ENCODE measurements around the gene HIVEP3.

HIVEP3 gene

DNA sequence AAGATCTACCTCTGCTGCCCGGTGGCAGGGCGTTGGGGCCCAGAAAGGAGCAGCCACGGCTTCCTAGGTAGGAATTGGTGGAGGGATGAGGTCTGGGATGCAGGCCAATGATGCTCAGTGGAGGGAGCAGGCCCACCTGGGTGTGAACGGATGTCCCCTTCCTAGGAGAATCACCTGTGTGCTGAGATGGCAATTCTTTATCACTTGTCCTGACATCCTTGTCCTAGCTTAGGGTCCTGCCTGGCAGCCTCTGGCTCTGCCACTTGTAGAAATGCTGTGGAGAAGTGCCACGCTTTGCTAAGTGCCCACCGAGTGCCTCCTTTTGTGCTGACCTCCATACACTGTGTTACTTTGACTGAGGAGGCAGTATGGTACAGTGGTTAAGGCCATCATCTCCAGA, 447.1 kb downstream of the HIVEP3 start:
- ChIA-PET CTCF (interaction anchor here (0.9 to 1.3 kb wide), 3 partner anchors 21 to 39 kb away, joined by 3 to 7 read pairs (median 5); no protein-coding TSS in a partner anchor), POLR2A (no interaction called here)
- TF ChIP-seq, protein P1, sequence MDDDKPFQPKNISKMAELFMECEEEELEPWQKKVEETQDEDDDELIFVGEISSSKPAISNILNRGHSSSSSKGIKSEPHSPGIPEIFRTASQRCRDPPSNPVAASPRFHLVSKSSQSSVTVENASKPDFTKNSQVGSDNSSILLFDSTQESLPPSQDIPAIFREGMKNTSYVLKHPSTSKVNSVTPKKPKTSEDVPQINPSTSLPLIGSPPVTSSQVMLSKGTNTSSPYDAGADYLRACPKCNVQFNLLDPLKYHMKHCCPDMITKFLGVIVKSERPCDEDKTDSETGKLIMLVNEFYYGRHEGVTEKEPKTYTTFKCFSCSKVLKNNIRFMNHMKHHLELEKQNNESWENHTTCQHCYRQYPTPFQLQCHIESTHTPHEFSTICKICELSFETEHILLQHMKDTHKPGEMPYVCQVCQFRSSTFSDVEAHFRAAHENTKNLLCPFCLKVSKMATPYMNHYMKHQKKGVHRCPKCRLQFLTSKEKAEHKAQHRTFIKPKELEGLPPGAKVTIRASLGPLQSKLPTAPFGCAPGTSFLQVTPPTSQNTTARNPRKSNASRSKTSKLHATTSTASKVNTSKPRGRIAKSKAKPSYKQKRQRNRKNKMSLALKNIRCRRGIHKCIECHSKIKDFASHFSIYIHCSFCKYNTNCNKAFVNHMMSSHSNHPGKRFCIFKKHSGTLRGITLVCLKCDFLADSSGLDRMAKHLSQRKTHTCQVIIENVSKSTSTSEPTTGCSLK (tag by site-specific recombination; IDR thresholded peaks at IDR 0.05), result no peak
- TF ChIP-seq, protein P2, sequence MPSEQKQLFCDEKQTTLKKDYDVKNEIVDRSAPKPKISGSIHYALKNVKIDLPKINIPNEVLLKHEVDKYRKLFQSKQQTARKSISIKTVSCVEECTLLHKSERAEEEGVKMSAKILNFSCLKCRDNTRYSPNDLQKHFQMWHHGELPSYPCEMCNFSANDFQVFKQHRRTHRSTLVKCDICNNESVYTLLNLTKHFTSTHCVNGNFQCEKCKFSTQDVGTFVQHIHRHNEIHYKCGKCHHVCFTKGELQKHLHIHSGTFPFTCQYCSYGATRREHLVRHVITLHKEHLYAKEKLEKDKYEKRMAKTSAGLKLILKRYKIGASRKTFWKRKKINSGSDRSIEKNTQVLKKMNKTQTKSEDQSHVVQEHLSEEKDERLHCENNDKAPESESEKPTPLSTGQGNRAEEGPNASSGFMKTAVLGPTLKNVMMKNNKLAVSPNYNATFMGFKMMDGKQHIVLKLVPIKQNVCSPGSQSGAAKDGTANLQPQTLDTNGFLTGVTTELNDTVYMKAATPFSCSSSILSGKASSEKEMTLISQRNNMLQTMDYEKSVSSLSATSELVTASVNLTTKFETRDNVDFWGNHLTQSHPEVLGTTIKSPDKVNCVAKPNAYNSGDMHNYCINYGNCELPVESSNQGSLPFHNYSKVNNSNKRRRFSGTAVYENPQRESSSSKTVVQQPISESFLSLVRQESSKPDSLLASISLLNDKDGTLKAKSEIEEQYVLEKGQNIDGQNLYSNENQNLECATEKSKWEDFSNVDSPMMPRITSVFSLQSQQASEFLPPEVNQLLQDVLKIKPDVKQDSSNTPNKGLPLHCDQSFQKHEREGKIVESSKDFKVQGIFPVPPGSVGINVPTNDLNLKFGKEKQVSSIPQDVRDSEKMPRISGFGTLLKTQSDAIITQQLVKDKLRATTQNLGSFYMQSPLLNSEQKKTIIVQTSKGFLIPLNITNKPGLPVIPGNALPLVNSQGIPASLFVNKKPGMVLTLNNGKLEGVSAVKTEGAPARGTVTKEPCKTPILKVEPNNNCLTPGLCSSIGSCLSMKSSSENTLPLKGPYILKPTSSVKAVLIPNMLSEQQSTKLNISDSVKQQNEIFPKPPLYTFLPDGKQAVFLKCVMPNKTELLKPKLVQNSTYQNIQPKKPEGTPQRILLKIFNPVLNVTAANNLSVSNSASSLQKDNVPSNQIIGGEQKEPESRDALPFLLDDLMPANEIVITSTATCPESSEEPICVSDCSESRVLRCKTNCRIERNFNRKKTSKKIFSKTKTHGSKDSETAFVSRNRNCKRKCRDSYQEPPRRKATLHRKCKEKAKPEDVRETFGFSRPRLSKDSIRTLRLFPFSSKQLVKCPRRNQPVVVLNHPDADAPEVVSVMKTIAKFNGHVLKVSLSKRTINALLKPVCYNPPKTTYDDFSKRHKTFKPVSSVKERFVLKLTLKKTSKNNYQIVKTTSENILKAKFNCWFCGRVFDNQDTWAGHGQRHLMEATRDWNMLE (tag by site-specific recombination; conservative IDR thresholded peaks at IDR 0.05; ENCODE audit: low read depth), result no peak
- TF ChIP-seq ZNF530 (tag by site-specific recombination; IDR thresholded peaks at IDR 0.05; ENCODE audit: low read depth), result no peak
- TF ChIP-seq, protein P3, sequence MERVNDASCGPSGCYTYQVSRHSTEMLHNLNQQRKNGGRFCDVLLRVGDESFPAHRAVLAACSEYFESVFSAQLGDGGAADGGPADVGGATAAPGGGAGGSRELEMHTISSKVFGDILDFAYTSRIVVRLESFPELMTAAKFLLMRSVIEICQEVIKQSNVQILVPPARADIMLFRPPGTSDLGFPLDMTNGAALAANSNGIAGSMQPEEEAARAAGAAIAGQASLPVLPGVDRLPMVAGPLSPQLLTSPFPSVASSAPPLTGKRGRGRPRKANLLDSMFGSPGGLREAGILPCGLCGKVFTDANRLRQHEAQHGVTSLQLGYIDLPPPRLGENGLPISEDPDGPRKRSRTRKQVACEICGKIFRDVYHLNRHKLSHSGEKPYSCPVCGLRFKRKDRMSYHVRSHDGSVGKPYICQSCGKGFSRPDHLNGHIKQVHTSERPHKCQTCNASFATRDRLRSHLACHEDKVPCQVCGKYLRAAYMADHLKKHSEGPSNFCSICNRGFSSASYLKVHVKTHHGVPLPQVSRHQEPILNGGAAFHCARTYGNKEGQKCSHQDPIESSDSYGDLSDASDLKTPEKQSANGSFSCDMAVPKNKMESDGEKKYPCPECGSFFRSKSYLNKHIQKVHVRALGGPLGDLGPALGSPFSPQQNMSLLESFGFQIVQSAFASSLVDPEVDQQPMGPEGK (tag by site-specific recombination; IDR thresholded peaks at IDR 0.05), result no peak
- TF ChIP-seq FEZF1 (tag by site-specific recombination; IDR thresholded peaks at IDR 0.05), result no peak
- TF ChIP-seq, protein P4, sequence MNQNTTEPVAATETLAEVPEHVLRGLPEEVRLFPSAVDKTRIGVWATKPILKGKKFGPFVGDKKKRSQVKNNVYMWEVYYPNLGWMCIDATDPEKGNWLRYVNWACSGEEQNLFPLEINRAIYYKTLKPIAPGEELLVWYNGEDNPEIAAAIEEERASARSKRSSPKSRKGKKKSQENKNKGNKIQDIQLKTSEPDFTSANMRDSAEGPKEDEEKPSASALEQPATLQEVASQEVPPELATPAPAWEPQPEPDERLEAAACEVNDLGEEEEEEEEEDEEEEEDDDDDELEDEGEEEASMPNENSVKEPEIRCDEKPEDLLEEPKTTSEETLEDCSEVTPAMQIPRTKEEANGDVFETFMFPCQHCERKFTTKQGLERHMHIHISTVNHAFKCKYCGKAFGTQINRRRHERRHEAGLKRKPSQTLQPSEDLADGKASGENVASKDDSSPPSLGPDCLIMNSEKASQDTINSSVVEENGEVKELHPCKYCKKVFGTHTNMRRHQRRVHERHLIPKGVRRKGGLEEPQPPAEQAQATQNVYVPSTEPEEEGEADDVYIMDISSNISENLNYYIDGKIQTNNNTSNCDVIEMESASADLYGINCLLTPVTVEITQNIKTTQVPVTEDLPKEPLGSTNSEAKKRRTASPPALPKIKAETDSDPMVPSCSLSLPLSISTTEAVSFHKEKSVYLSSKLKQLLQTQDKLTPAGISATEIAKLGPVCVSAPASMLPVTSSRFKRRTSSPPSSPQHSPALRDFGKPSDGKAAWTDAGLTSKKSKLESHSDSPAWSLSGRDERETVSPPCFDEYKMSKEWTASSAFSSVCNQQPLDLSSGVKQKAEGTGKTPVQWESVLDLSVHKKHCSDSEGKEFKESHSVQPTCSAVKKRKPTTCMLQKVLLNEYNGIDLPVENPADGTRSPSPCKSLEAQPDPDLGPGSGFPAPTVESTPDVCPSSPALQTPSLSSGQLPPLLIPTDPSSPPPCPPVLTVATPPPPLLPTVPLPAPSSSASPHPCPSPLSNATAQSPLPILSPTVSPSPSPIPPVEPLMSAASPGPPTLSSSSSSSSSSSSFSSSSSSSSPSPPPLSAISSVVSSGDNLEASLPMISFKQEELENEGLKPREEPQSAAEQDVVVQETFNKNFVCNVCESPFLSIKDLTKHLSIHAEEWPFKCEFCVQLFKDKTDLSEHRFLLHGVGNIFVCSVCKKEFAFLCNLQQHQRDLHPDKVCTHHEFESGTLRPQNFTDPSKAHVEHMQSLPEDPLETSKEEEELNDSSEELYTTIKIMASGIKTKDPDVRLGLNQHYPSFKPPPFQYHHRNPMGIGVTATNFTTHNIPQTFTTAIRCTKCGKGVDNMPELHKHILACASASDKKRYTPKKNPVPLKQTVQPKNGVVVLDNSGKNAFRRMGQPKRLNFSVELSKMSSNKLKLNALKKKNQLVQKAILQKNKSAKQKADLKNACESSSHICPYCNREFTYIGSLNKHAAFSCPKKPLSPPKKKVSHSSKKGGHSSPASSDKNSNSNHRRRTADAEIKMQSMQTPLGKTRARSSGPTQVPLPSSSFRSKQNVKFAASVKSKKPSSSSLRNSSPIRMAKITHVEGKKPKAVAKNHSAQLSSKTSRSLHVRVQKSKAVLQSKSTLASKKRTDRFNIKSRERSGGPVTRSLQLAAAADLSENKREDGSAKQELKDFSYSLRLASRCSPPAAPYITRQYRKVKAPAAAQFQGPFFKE (tag by site-specific recombination; IDR thresholded peaks at IDR 0.05; ENCODE audit: borderline replicate concordance), result no peak
- no peak for TF ChIP-seq ZNF335 (tag by site-specific recombination; conservative IDR thresholded peaks at IDR 0.05)
- TF ChIP-seq ZNF621 (tag by site-specific recombination; IDR thresholded peaks at IDR 0.05), result no peak
- TF ChIP-seq HOXD13 (CRISPR knock-in tag; IDR thresholded peaks at IDR 0.05; ENCODE audit: borderline replicate concordance), result no peak
- TF ChIP-seq ZNF391 (tag by site-specific recombination; IDR thresholded peaks at IDR 0.05; ENCODE audit: borderline replicate concordance, low read depth), result no peak
- TF ChIP-seq TRIM28 (IDR thresholded peaks at IDR 0.05; ENCODE audit: borderline replicate concordance, low read length), result no peak
- no peak for TF ChIP-seq ZXDB (tag by site-specific recombination; IDR thresholded peaks at IDR 0.05)
- Histone ChIP-seq H3K4me3 (ENCODE audit: low read depth, low read length) (no peak overlapping the region), H3K27ac (ENCODE audit: extremely low read depth, low read depth, low read length) (no peak overlapping the region), H3K4me1 (ENCODE audit: control insufficient read depth, insufficient read depth, low read length) (no peaks in the 10 kb centered on the region), H3K9me3 (ENCODE audit: control insufficient read depth, insufficient read depth, low read depth, low read length) (no peaks in the 10 kb centered on the region), H3K36me3 (ENCODE audit: control insufficient read depth in 2 of 2, insufficient read depth in 1 of 2, low read length in 2 of 2) (no peaks in the 10 kb centered on the region)

All from HEK293 (cell line).